ENCODE results near the gene IMMP1L. TPM values are rescaled to one million over a fixed set of nuclear protein-coding genes. Genes with fewer than 3 reads are reported as not detected.

The IMMP1L gene
- total and polyA plus RNA-seq, 10 of the 15 experiments (the other 5 are each of a cell fraction or from before 2014, with no cell fraction given) = 29.4 to 145 (median 85.8) TPM

DNA sequence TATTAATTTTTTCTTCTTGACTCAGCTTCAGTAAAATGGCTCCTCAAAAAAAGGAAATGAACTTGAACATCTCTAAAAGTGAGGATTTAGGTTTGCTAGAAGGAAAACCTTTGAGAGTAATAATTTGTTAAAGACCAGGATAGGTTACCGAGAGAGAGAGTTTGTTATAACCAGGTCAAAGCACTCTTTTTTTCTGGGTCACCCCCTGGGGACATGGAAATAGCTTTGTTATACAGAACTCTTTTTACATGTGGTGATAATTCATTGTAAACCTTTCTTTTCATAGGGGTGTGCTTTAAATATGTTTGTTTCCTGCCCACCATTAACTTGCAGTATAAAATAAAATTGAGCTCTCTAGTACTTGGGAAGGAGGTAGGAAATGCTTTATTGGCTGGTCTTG is 92.1 kb downstream of the IMMP1L start (continued):
- TF ChIP-seq, protein P1, sequence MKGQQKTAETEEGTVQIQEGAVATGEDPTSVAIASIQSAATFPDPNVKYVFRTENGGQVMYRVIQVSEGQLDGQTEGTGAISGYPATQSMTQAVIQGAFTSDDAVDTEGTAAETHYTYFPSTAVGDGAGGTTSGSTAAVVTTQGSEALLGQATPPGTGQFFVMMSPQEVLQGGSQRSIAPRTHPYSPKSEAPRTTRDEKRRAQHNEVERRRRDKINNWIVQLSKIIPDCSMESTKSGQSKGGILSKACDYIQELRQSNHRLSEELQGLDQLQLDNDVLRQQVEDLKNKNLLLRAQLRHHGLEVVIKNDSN (IDR thresholded peaks at IDR 0.05; ENCODE audit: borderline replicate concordance, extremely low read length, insufficient read depth, low read depth, low read length) = no peak
- TF ChIP-seq POLR2A (IDR thresholded peaks at IDR 0.05; ENCODE audit: low read depth, low read length) = no peak

GRCh38 chr11:31415435-31415834 is 94.0 kb downstream of the IMMP1L start:
- Histone ChIP-seq H3K27ac (ENCODE audit: control insufficient read depth, insufficient read depth) (no peak overlapping the region), H3K27me3 (replicated peaks in 1 of 2; ENCODE audit: control insufficient read depth in 2 of 2, insufficient read depth in 2 of 2, low read length in 1 of 2) (no peaks in the 10 kb centered on the region), H3K79me2 (ENCODE audit: control insufficient read depth, insufficient read depth, low read length) (no peaks in the 10 kb centered on the region), H3K4me3 (no peak overlapping the region), H3K4me1 (ENCODE audit: control insufficient read depth, insufficient read depth, low read length) (no peaks in the 10 kb centered on the region), H3K9me3 (replicated peaks; ENCODE audit: control insufficient read depth, insufficient read depth, low read length) (no peaks in the 10 kb centered on the region), H2AFZ (ENCODE audit: control insufficient read depth, low read depth, low read length) (no peak overlapping the region), H4K20me1 (ENCODE audit: control insufficient read depth, insufficient read depth) (no peaks in the 10 kb centered on the region), H3K36me3 (ENCODE audit: control insufficient read depth in 2 of 2, insufficient read depth in 2 of 2, low read length in 1 of 2) (no peaks in the 10 kb centered on the region; a peak in 2 of 4 replicates), H3K4me2 (ENCODE audit: control insufficient read depth, insufficient read depth) (no peak overlapping the region), H3K9ac (ENCODE audit: control insufficient read depth, insufficient read depth, low read length) (no peak overlapping the region)
- ATAC-seq (no peak), FAIRE-seq (no peak), DNase-seq (ENCODE audit: low read depth, low spot score) (no peak)
- intact Hi-C loops (cut with micrococcal nuclease; ENCODE audit: unreplicated experiment) = no loop called here
- WGBS (ENCODE audit: insufficient coverage, insufficient replicate concordance, low lambda C conversion rate, missing lambda C conversion rate) = 86% methylated on average over 4 of the region's 4 CpGs
- TF ChIP-seq HDAC2 (IDR thresholded peaks at IDR 0.05) (no peak), NRF1 (conservative IDR thresholded peaks at IDR 0.05; ENCODE audit: low read depth, low read length) (no peak), TARDBP (IDR thresholded peaks at IDR 0.05; ENCODE audit: borderline replicate concordance) (no peak), KDM1A (IDR thresholded peaks at IDR 0.05; ENCODE audit: borderline replicate concordance) (no peak)
- in situ Hi-C loops (cut with MboI) = no loop called here
- POLR2A ChIA-PET = no interaction called here
- SMC1A ChIA-PET (ENCODE audit: uncharacterized antibody, unreplicated experiment) = no interaction called here
- BruUV-seq (replicated peaks) = no TSS peak
- RAD21 ChIA-PET (ENCODE audit: unreplicated experiment) = no interaction called here
- CTCF ChIA-PET = no interaction called here

DNA sequence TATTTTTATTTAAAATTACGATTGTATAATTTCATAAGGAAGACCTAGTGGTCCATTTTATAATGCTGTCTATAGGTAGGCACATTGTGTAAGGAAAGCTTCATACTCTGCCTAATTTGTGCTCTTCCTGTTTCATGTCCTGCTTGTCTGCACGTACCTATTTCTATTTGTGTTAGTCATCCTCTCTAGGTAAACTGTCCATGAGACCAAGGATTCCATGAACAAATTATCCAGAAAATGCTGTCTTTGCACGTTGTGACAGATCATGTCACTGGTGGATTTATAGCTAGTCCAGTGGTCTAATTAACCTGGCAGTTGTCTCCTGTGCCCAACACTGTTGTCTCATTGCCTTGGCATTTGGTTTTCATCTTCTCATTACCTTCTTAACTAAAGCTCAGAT is 95.1 kb downstream of the IMMP1L start:
- H3K9me3 ChIP-seq (replicated peaks; ENCODE audit: control insufficient read depth, insufficient read depth, low read length) = no peaks in the 10 kb centered on the region
- intact Hi-C loops (cut with micrococcal nuclease; ENCODE audit: unreplicated experiment) = no loop called here
- ChIA-PET CTCF (no interaction called here), RAD21 (ENCODE audit: unreplicated experiment) (interaction anchor here (1.0 kb wide), 1 partner anchor 544 kb away, joined by 3 read pairs; no protein-coding TSS in a partner anchor), SMC1A (ENCODE audit: uncharacterized antibody, unreplicated experiment) (no interaction called here), POLR2A (no interaction called here)
- H3K79me2 ChIP-seq (ENCODE audit: control insufficient read depth, insufficient read depth, low read length) = no peaks in the 10 kb centered on the region
- H3K4me2 ChIP-seq (ENCODE audit: control insufficient read depth, insufficient read depth) = no peak overlapping the region
- DNase-seq (ENCODE audit: low read depth, low spot score) (no peak), ATAC-seq (no peak), FAIRE-seq (no peak)
- H3K4me3 ChIP-seq = no peak overlapping the region
- H3K4me1 ChIP-seq (ENCODE audit: control insufficient read depth, insufficient read depth, low read length) = no peaks in the 10 kb centered on the region
- WGBS (ENCODE audit: insufficient coverage, insufficient replicate concordance, low lambda C conversion rate, missing lambda C conversion rate) = 98% methylated on average over 3 of the region's 3 CpGs
- no peaks in the 10 kb centered on the region for H3K27me3 ChIP-seq (replicated peaks in 1 of 2; ENCODE audit: control insufficient read depth in 2 of 2, insufficient read depth in 2 of 2, low read length in 1 of 2)
- no peak overlapping the region for H3K9ac ChIP-seq (ENCODE audit: control insufficient read depth, insufficient read depth, low read length)
- no peak overlapping the region for H2AFZ ChIP-seq (ENCODE audit: control insufficient read depth, low read depth, low read length)
- in situ Hi-C loops (cut with MboI) = no loop called here
- H3K36me3 ChIP-seq (ENCODE audit: control insufficient read depth in 2 of 2, insufficient read depth in 2 of 2, low read length in 1 of 2) = no peaks in the 10 kb centered on the region; a peak in 2 of 4 replicates
- BruUV-seq (replicated peaks) = no TSS peak
- H3K27ac ChIP-seq (ENCODE audit: control insufficient read depth, insufficient read depth) = no peak overlapping the region
- no peaks in the 10 kb centered on the region for H4K20me1 ChIP-seq (ENCODE audit: control insufficient read depth, insufficient read depth)
- TF ChIP-seq PAX5 (IDR thresholded peaks at IDR 0.05; ENCODE audit: borderline replicate concordance, low read depth, low read length) (no peak), TCF3 (IDR thresholded peaks at IDR 0.05; ENCODE audit: borderline replicate concordance, insufficient read depth, low read depth, low read length) (no peak), TCF7 (IDR thresholded peaks at IDR 0.05; ENCODE audit: borderline replicate concordance) (no peak), NR2C1 (IDR thresholded peaks at IDR 0.05) (no peak), YY1 (IDR thresholded peaks at IDR 0.05; ENCODE audit: low read depth, low read length) (no peak), LARP7 (IDR thresholded peaks at IDR 0.05) (no peak), NR2C2 (IDR thresholded peaks at IDR 0.05; ENCODE audit: borderline replicate concordance, control insufficient read depth, insufficient read length, low read depth) (no peak), ZBED1 (IDR thresholded peaks at IDR 0.05; ENCODE audit: borderline replicate concordance) (no peak)
- TF ChIP-seq, protein P2, sequence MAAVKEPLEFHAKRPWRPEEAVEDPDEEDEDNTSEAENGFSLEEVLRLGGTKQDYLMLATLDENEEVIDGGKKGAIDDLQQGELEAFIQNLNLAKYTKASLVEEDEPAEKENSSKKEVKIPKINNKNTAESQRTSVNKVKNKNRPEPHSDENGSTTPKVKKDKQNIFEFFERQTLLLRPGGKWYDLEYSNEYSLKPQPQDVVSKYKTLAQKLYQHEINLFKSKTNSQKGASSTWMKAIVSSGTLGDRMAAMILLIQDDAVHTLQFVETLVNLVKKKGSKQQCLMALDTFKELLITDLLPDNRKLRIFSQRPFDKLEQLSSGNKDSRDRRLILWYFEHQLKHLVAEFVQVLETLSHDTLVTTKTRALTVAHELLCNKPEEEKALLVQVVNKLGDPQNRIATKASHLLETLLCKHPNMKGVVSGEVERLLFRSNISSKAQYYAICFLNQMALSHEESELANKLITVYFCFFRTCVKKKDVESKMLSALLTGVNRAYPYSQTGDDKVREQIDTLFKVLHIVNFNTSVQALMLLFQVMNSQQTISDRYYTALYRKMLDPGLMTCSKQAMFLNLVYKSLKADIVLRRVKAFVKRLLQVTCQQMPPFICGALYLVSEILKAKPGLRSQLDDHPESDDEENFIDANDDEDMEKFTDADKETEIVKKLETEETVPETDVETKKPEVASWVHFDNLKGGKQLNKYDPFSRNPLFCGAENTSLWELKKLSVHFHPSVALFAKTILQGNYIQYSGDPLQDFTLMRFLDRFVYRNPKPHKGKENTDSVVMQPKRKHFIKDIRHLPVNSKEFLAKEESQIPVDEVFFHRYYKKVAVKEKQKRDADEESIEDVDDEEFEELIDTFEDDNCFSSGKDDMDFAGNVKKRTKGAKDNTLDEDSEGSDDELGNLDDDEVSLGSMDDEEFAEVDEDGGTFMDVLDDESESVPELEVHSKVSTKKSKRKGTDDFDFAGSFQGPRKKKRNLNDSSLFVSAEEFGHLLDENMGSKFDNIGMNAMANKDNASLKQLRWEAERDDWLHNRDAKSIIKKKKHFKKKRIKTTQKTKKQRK (IDR thresholded peaks at IDR 0.05; ENCODE audit: low read depth, low read length) = no peak

Measured in GM12878 (cell line).